Left lung (tissue), 10 donors: ENCODE results near the gene VSIG2. TPM values are rescaled to one million over a fixed set of nuclear protein-coding genes. Genes with fewer than 3 reads are reported as not detected.

Experiments used
- ATAC-seq: fragments of 200-7000 bp; cut with Tn5 transposase; one replicate; pipeline ENCODE4 v1.9.1; 2020; ENCODE audit warnings: moderate library complexity
- DNase-seq, 4 donors: peaks; one replicate each; pipeline ENCODE4 v3.0.0-alpha.2; 2013 to 2020
- H3K27ac ChIP-seq, 2 donors: fragments of 200-600 bp; sonication (generic) in 1 of 2; one replicate each; pipeline versions ENCODE4 v1.5.0 to v1.8.0; 2020 to 2021
- H3K27me3 ChIP-seq, 2 donors: fragments of 200-600 bp; sonication (generic) in 1 of 2; one replicate each; pipeline versions ENCODE4 v1.5.0 to v1.8.0; 2020 to 2021
- H3K36me3 ChIP-seq, 2 donors: fragments of 200-600 bp; sonication (generic) in 1 of 2; one replicate each; pipeline versions ENCODE4 v1.5.0 to v1.8.0; 2020 to 2021
- H3K4me1 ChIP-seq, 2 donors: fragments of 200-600 bp; one replicate each; pipeline ENCODE4 v1.8.0; 2021
- H3K4me3 ChIP-seq, 2 donors: fragments of 200-600 bp; sonication (generic) in 1 of 2; one replicate each; pipeline versions ENCODE4 v1.5.0 to v1.8.0; 2020 to 2021; ENCODE audit warnings: mild to moderate bottlenecking in 1 of 2
- H3K9me3 ChIP-seq, 2 donors: fragments of 200-600 bp; sonication (generic) in 1 of 2; one replicate each; pipeline versions ENCODE4 v1.5.0 to v1.8.0; 2020 to 2021
- CTCF ChIP-seq, 2 donors: fragments of 200-600 bp; sonication (generic) in 1 of 2; IDR thresholded peaks; one replicate each; pipeline versions ENCODE4 v1.5.0 to v1.8.0; 2021; ENCODE audit warnings: antibody characterized with exemption in 2 of 2
- intact Hi-C, 2 donors: fragments of 100-400 bp; cut with DNase I; formaldehyde crosslinking; loops; one replicate each; pipeline versions ENCODE4 v1.11.2 to v1.14.2; 2022
- polyA plus RNA-seq, 6 donors: library from polyadenylated mRNA; unstranded; fragments of 120-200 nt; gene quantifications; one replicate each; pipeline ENCODE4 v1.2.1, GENCODE V29; 2013; ENCODE audit not compliant: insufficient read length in 6 of 6
- total RNA-seq, 2 donors: library from RNA; stranded (reverse); fragmentation: NEBNext Ultra II Directional; extraction: Animal tissue kit (Norgen Biotek cat#: 25700); gene quantifications; one replicate each; pipeline ENCODE4 v1.2.1, GENCODE V29; 2021
- donor health status: DM: no; HTN: yes; CAD: no.
- donor health status: DM: no; HTN: no; CAD: no.

The VSIG2 gene
- total and polyA plus RNA-seq, 8 donors = 16.0 to 35.6 (median 27.5) TPM

- no peaks in the 10 kb centered on the region for H3K9me3 ChIP-seq
- H3K4me3 ChIP-seq = peak overlapping the region in 1 of 2 donors; percentile 27
- no peak for TF ChIP-seq CTCF (IDR thresholded peaks at IDR 0.05)
- peaks cover 31 to 89% of the 10 kb centered on the region in 2 donors for H3K4me1 ChIP-seq
- H3K27ac ChIP-seq = peak overlapping the region; percentile 53 to 75
- ATAC-seq (no peak), DNase-seq (peak in 1 of 4 donors; percentile 75)
- H3K27me3 ChIP-seq = peaks cover 5 to 40% of the 10 kb centered on the region in 2 donors
- intact Hi-C loops = loop anchor here in 1 of 2 donors (10.0 kb wide), 1 partner anchor 77 kb away; the partner anchor contains the start of genes SIAE and SPA17
- peaks cover 0 to 11% of the 10 kb centered on the region in 2 donors for H3K36me3 ChIP-seq
Measured at GRCh38 chr11:124751391-124751740, 689 bp downstream of the VSIG2 start.

GRCh38 chr11:124749912-124750311 is 2.1 kb downstream of the VSIG2 start:
- Histone ChIP-seq H3K36me3 (peaks cover 0 to 10% of the 10 kb centered on the region in 2 donors), H3K9me3 (no peaks in the 10 kb centered on the region), H3K4me3 (no peak overlapping the region), H3K27me3 (peaks cover 5 to 51% of the 10 kb centered on the region in 2 donors), H3K4me1 (peaks cover 32 to 92% of the 10 kb centered on the region in 2 donors), H3K27ac (no peak overlapping the region)
- no peak for TF ChIP-seq CTCF (IDR thresholded peaks at IDR 0.05)
- intact Hi-C loops = loop anchor here in 1 of 2 donors (10.0 kb wide), 1 partner anchor 75 kb away; the partner anchor contains the start of genes SIAE and SPA17
- DNase-seq (no peak), ATAC-seq (no peak)

DNA sequence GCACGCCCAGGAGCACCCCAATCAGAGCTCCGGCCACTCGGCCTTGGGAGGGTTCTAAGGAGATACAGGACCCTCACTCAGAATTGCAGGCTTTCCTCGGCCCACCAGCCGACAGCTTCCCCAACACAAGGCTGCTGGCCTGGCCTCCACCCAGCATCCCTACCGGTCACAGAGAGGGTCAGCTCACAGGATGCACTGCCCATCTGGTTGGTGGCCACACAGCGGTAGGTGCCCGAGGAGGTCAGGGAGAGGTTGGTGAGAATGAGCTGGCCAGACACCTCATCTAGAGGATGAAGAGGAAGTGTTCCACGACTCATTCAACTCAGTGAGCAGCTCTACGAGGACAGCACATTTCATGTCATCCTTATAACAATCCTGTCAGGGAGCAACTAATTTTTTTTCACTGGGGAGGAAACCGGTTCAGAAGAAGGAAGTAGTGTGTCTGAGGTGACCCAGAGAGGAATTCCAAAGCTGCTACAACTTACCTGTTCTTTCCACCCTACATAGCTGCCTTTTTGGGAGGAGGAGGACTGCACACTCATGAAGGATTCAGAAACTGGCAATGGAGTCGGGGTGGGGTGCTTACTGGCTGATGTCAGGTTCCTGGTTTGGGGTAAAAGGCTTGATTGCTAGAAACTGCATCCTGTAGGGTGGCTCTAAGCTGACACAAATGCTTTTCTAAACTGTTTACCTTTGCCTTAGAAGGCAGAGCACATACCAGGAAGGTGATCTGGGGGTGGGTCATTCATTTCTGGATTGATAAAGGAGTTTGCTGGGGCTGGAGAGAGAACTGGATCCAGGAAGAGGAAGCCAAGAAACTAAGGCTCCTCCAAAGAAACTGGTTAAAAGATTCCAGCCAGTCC is 3.3 kb downstream of the VSIG2 start:
- DNase-seq = peak in 1 of 4 donors; percentile 72
- Histone ChIP-seq H3K9me3 (no peaks in the 10 kb centered on the region), H3K27ac (peak overlapping the region; percentile 39 to 82), H3K4me3 (no peak overlapping the region), H3K36me3 (no peaks in the 10 kb centered on the region), H3K27me3 (peaks cover 5 to 52% of the 10 kb centered on the region in 2 donors), H3K4me1 (peaks cover 32 to 85% of the 10 kb centered on the region in 2 donors)
- TF ChIP-seq CTCF (IDR thresholded peaks at IDR 0.05) = no peak
- intact Hi-C loops = no loop called here
- ATAC-seq = no peak

DNA sequence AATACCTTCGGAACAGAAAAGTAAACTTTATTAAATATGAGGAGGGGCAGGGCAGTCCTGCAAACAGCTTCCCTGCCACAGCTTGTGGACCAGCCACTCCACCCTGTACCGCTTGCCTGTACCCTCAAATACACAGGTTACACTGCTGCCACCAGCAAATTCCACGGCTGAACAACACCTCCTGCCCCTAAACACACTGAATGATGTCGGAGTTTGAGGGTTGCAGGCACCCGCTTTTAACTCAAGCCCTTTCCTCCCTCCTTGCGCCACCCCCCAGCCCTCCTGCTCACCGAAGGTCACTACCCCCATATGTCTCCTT is 4.0 kb downstream of the VSIG2 start:
- Histone ChIP-seq H3K9me3 (no peaks in the 10 kb centered on the region), H3K27ac (peak overlapping the region; percentile 73 to 82), H3K4me3 (no peak overlapping the region), H3K36me3 (no peaks in the 10 kb centered on the region), H3K4me1 (peaks cover 32 to 78% of the 10 kb centered on the region in 2 donors), H3K27me3 (peaks cover 5 to 52% of the 10 kb centered on the region in 2 donors)
- ATAC-seq = peak; percentile 3
- no peak for TF ChIP-seq CTCF (IDR thresholded peaks at IDR 0.05)
- intact Hi-C loops = no loop called here
- no peak for DNase-seq

DNA sequence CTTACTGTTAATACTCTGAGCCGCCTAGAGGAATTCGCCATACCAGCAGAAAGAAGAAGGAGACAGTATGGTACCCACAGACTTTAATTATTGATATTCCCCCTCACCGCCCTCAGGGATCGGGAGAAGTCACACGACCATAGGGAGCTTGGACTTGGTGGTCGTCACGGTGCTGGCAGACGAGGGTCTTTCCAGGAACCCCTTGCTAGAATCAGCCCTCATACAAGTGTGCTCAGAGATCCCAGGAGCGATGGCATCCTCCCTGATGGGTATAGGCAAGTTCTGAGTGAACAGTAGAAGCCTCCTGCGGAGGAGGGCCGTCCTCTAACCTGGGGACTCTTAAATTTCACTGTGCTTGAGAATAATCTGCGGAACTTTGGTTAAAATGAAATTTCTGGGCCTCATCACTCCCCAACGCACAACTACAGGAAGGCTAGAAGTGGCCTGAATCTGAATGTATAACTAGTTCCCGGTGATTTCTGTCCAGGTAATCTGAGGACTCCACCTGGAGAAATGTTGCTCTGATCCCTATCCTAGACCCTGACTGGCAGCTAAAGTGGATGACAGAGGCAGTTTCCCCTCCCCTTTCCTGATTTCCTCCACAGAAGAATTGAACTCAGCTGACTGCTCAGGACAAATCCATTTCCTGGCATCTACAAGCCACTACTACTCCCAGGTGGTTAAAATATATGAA is 4.5 kb downstream of the VSIG2 start:
- peaks cover 5 to 52% of the 10 kb centered on the region in 2 donors for H3K27me3 ChIP-seq
- peak; percentile 12 for ATAC-seq
- H3K4me1 ChIP-seq = peaks cover 28 to 73% of the 10 kb centered on the region in 2 donors
- DNase-seq = no peak
- H3K27ac ChIP-seq = peak overlapping the region; percentile 73 to 82
- intact Hi-C loops = no loop called here
- no peak overlapping the region for H3K4me3 ChIP-seq
- no peak for TF ChIP-seq CTCF (IDR thresholded peaks at IDR 0.05)
- H3K36me3 ChIP-seq = no peaks in the 10 kb centered on the region
- no peaks in the 10 kb centered on the region for H3K9me3 ChIP-seq
